GM12891 (cell line): Measurements from ENCODE around the gene TSPAN18.

Experiments
- DNase-seq: peaks from one replicate; pipeline ENCODE4 v3.0.0; 2011; ENCODE audit warnings: low spot score; ENCODE audit not compliant: insufficient read length
- FAIRE-seq: peaks from 2 replicates; lab custom pipeline; 2011; peaks lifted over from hg19 to GRCh38; lab: Jason Lieb, UNC
- PAX5 ChIP-seq: IDR thresholded peaks from 2 replicates; pipeline ENCODE4 v1.6.1; 2011; ENCODE audit warnings: low read length, moderate library complexity, mild to moderate bottlenecking; ENCODE audit not compliant: insufficient read depth, severe bottlenecking
- POLR2A ChIP-seq: IDR thresholded peaks from 2 replicates; pipeline ENCODE4 v1.6.1; 2011; ENCODE audit warnings: low read depth, low read length, control low read depth
- POLR2AphosphoS5 ChIP-seq: IDR thresholded peaks from 2 replicates; pipeline ENCODE4 v1.6.1; 2011; ENCODE audit warnings: low read depth, low read length, control low read depth
- POU2F2 ChIP-seq: IDR thresholded peaks from 2 replicates; pipeline ENCODE4 v1.6.1; 2011; ENCODE audit warnings: low read depth, mild to moderate bottlenecking, control low read depth, low read length, moderate library complexity
- SPI1 ChIP-seq: IDR thresholded peaks from 2 replicates; pipeline ENCODE4 v1.6.1; 2011; ENCODE audit warnings: low read depth, low read length, control low read depth
- TAF1 ChIP-seq: IDR thresholded peaks from 2 replicates; pipeline ENCODE4 v1.6.1; 2011; ENCODE audit warnings: low read depth, low read length, control low read depth

TSPAN18 gene

DNA sequence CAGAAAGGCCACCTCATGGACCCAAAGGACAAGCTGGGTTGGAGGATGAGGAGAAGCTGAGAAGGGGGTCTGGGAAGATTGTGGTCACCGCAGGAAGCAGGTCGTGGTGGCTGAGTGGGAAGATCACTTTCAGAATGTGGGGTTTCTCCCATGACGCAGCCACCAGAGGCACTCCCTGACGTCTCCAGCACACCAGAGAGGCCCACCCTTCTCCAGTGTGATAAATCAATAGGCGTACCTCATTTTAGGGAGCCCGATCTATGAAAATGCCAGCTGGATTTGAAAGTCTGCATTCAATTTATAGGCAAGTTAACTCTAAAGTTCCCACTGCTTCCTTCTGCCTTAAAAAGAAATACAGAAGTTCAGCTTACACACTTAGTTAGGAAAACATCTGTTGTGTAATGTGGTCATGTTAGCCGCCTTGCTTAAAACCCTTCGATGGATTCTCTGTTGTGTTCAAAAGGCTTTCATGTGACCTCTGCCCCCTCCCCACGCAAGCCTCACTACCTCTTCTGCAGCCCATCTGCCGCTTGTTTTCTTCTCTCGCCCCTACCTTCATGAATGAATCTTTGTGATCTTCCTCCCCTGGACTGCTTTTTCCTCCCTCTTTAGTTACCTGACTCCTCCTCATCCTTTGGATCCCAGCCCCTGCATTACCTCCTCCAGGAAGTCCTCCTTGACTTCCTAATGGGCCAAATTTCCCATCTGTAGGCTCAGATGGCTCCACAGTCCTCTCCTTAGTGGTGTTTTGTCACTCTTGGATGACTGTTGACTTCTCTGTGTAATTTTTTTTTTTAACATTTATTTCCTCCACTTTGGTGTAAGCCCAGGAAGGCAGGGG lies 10.7 kb downstream of the TSPAN18 start:
- TF ChIP-seq POU2F2 (no peak), POLR2AphosphoS5 (no peak), TAF1 (no peak), POLR2A (no peak), PAX5 (no peak), SPI1 (no peak)
- no peak for DNase-seq
- FAIRE-seq: no peak

DNA sequence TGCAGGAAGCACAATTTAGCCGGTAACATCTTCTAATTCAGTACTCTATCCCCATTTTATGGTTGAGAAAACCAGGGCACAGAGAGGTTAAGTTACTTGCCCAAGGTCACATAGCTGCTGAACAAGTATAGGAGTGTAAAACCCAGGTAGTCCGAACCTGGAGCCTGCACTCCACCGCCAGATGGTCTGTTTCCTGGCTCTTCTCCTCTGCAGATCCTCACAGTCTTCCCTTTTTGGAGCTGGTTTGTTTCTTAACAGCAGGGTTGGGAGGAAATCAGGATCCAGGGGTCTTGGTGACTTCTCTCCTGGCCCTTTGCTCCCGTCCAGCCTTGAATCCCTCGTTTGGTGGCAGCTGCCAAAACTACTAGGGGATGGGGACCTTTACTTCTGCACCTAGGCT lies 12.0 kb downstream of the TSPAN18 start:
- no peak for DNase-seq
- FAIRE-seq: no peak
- TF ChIP-seq POLR2A: no peak
- TF ChIP-seq TAF1: no peak
- TF ChIP-seq SPI1: no peak
- TF ChIP-seq POU2F2: no peak
- no peak for TF ChIP-seq POLR2AphosphoS5
- no peak for TF ChIP-seq PAX5

DNA sequence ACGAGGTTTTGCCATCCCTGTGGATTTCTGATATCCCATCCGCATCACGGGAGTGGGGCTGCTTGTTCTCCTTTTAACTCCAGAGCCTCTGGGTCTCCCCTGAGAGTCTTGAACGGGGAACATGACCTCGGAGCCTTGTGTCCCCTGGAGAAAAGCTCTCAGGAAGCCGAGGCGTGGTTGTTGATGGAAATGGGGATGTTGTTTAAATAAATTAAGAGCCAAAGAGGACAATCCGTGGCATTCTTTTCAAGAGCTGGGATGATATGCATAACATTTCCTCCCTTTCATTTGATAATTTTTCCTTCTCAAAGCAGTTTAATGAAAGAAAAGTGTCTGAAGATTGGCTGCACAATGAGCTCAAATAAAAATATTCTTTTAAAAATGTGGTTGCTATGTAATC lies 14.2 kb downstream of the TSPAN18 start:
- TF ChIP-seq POU2F2 (no peak), POLR2AphosphoS5 (no peak), SPI1 (no peak)
- DNase-seq (no peak), FAIRE-seq (no peak)

DNA sequence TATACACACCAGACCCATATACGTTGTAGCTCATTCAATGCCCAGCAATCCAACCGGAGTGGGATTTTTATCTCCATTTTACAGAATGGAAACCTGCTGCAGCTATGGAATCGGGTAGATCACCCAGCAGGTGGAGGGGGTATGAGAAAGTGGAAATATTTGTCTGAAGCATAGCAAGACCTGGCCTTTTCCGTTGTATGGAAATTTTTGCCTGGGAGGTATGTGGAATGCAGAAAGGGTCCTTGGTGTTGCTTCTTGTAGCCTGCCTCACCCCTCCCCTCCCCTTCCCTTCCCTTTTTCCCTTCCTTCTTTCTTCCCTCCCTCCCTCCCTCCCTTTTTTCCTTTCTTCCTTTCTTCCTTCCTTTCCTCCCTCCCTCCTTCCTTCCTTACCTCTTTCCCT lies 15.2 kb downstream of the TSPAN18 start:
- no peak for FAIRE-seq

DNA sequence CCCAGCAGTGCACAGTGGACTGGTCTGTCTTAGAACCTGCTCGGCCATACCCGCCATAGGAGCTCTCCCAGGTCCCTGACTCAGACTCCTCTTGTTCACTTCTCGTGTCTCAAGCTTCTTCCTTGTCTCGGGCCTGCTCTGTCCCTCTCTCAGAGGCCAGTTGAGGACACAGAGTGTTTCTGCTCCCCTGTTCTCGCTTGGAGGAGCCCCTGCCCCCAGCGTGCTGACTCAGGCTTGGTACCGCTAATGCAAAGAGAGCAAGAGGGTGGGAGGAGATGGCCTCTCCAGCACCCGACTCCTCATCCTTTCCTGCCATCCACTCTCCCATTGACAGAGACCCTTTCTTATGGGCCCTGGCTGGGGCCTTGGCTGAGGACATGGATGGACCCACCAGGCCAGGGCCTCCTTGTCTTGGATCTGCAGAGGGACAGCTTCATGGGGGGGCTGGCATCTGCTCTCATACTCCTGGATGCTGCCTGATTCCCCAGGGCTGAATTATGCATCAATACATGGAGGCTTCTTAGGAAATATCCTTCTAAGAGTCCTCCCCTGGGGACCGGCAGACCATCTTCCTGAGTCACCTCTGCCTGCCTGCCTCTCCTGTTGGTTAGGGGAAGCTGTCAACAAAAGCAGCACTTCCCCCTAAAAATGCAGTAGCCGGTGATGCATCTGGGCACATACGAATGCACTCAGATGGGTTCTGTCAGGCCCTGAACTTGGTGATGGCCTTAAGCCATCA lies 15.9 kb downstream of the TSPAN18 start:
- TF ChIP-seq POLR2A (no peak), POLR2AphosphoS5 (no peak), TAF1 (no peak), PAX5 (no peak), POU2F2 (no peak), SPI1 (no peak)
- no peak for DNase-seq
- FAIRE-seq: no peak

More for the DNA sequence above, 15.2 kb downstream of the TSPAN18 start:
- TF ChIP-seq PAX5: no peak
- TF ChIP-seq TAF1: no peak
- no peak for TF ChIP-seq POLR2A
- TF ChIP-seq SPI1: no peak
- TF ChIP-seq POU2F2: no peak
- TF ChIP-seq POLR2AphosphoS5: no peak
- no peak for DNase-seq

DNA sequence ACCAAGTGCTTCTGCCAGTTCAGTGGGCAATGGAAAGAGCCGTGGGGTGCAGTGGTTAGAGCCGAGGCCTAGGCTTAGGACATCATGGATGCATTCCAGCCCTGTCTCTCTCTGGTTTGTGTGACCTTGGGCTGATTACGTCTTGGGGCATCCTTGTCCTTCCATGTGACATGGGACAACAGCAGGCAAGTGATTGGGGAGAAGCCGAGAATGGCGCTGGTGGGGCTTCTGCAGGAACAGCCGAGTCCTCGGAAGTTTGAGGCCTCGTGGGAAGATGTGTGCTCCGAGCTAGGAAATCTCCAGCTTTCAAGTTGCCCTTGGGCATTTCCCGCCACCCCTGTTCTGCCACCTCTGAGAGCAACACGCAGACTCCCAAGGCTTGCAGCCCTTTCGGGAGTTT lies 16.6 kb downstream of the TSPAN18 start:
- TF ChIP-seq PAX5 (no peak), POLR2AphosphoS5 (no peak), POLR2A (no peak), POU2F2 (no peak), SPI1 (no peak), TAF1 (no peak)
- DNase-seq: no peak
- no peak for FAIRE-seq

DNA sequence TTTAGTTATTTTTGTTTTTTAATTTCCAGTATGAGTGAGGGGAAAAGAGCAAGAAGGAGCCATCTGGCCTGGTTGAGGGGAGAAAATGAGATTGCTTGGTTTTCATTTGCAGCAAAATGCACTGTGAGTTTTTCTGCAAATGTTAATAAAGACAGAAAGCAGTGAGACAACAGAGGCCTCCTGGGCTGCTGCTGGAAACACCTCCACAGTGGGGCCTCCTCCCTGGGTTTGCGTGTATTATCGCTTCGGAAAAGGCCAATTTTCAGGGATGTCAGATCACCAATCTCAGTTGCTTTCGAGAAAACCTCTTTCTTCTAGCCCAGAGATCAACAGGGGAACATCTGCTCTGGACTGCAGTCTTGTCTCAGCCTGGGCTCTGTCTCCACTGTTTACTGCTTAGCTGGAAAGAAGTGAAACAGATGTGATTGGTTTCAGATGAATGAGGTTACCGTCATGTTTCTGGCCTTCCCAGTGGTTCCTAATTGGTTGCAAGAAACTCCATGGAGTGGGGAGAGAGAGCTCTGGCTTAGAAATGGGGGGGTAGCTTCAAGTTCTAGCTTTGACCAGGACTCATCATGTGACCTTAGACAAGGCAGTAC lies 17.3 kb downstream of the TSPAN18 start:
- no peak for DNase-seq
- FAIRE-seq: no peak
- TF ChIP-seq SPI1 (no peak), POLR2AphosphoS5 (no peak), TAF1 (no peak), POU2F2 (no peak), PAX5 (no peak), POLR2A (no peak)

DNA sequence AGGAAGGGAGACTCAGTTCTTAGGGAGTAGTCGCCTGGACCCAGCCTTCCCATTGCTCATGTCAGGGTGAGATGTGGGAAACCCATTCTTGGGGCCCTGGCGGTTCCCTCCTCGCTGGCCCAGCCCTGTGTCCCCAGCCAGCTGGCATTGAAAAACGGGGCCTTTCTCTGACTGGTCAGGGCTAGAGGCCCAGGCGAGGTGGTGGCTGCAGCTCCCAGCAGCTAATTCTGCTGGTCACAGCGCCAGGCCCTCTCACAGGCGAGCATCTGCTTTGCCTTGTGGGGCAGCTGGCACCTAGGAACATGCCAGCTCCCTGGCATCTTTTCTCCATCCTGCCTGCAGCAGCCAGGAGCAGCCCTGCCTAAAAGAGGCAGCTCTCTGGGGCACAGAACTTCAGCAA lies 20.1 kb downstream of the TSPAN18 start:
- FAIRE-seq: no peak
- TF ChIP-seq SPI1: no peak
- TF ChIP-seq POLR2A: no peak
- TF ChIP-seq PAX5: no peak
- TF ChIP-seq TAF1: no peak

DNA sequence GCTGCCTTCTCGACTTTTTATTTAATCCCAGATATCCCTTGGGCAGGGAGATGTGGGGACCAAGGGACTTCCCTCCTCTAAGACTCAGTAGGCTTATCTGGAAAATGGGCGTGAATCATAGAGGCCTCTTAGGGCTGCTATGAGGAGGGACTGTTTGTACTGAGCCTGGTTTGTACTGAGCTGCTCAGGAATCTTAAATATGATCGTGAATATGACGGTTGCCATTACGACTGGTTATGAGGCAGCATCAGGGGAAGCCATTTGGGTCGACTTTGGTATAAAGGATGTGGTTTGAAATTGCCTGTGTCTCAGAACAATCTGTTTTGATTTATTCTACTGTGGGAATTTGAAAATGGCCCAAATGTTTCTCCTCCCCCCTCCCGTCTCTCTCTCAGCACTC lies 20.6 kb downstream of the TSPAN18 start:
- no peak for DNase-seq
- TF ChIP-seq SPI1 (no peak), TAF1 (no peak), POU2F2 (no peak), POLR2A (no peak), PAX5 (no peak), POLR2AphosphoS5 (no peak)
- no peak for FAIRE-seq

More for the DNA sequence above, 20.1 kb downstream of the TSPAN18 start:
- no peak for DNase-seq

DNA sequence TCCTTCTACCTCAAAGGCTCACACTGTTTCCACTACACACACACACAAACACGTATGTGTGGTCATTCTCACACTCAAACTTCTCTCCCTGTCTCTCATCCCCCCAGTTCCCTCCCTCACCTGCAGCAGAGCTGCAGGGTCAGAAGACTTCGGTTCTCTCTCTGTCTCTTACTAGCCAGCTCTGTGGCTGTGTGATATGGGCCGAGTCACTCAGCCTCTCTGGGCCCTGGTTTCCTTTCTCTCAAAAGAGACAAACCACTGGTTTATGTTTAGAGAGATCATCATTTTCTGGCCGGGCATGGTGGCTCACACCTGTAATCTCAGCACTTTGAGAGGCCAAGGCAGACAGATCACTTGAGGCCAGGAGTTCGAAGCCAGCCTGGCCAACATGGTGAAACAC lies 21.1 kb downstream of the TSPAN18 start:
- no peak for FAIRE-seq
- TF ChIP-seq SPI1 (no peak), POLR2AphosphoS5 (no peak), PAX5 (no peak), POU2F2 (no peak), POLR2A (no peak), TAF1 (no peak)
- DNase-seq: no peak
